HCT116 (cell line): ENCODE data around the gene TMEM247. TPM values are rescaled to one million over a fixed set of nuclear protein-coding genes. Genes with fewer than 3 reads are reported as not detected.

Source experiments
- ATAC-seq: fragments of 200-7000 bp; cut with Tn5 transposase; 2 replicates; pipeline ENCODE4 v1.9.1; 2020; ENCODE audit warnings: mild to moderate bottlenecking, moderate library complexity
- BruUV-seq: library from RNA; stranded (reverse); fragments of 400-500 nt; replicated peaks from 2 replicates; lab custom pipeline; 2021; lab: Mats Ljungman, UMichigan
- CTCF ChIA-PET: fragments of 300-600 bp; sonication (Branson Sonifier 250); formaldehyde crosslinking; loops from one replicate; lab custom pipeline; 2021; ENCODE audit warnings: antibody characterized with exemption; lab: Charles Lee
- POLR2A ChIA-PET: fragments of 300-600, 350-600 bp; sonication (Branson Sonifier 250); formaldehyde crosslinking; loops from one replicate; lab custom pipeline; 2021; ENCODE audit warnings: antibody characterized with exemption; lab: Charles Lee
- RAD21 ChIA-PET, 2 experiments: fragments of 300-600 bp; sonication (Branson Sonifier 250); formaldehyde crosslinking; loops; one replicate each; lab custom pipeline; 2023; ENCODE audit warnings: low total read pairs in 2 of 2; ENCODE audit not compliant: uncharacterized antibody in 2 of 2, unreplicated experiment in 2 of 2, low non-redundant PET in 1 of 2; lab: Charles Lee
- DNase-seq: peaks from one replicate; pipeline ENCODE4 v3.0.0-alpha.2; 2010; ENCODE audit warnings: low read depth, low spot score
- H2AFZ ChIP-seq: fragments of 200-600 bp; shearing (Covaris generic), sonication (generic); 2 replicates; pipeline ENCODE4 v1.6.1; 2017; ENCODE audit warnings: low read depth, mixed run types, mixed read lengths, antibody characterized with exemption, low read length; ENCODE audit not compliant: poor library complexity, severe bottlenecking
- H3K27ac ChIP-seq: 2 replicates; pipeline ENCODE4 v1.5.1; 2012; ENCODE audit warnings: low read depth, low read length
- H3K27me3 ChIP-seq: fragments of 200-600 bp; sonication (generic); 2 replicates; pipeline ENCODE4 v1.6.1; 2016; ENCODE audit warnings: mixed run types, low read length, mixed read lengths; ENCODE audit not compliant: insufficient read depth
- H3K36me3 ChIP-seq, 2 experiments: fragments of 200-500 bp in 1 of 2; fragments of 200-600 bp in 1 of 2; sonication (Bioruptor generic) in 1 of 2; sonication (generic) in 1 of 2; 2 replicates each; pipeline versions ENCODE4 v1.5.1 to v1.6.1; 2014 to 2016; ENCODE audit warnings: low read length in 2 of 2, inconsistent platforms in 1 of 2, mixed read lengths in 1 of 2, mixed run types in 1 of 2; ENCODE audit not compliant: insufficient read depth in 2 of 2, control insufficient read depth in 1 of 2
- H3K4me1 ChIP-seq, 2 experiments: fragments of 200-600 bp in 1 of 2; sonication (generic) in 1 of 2; 2 replicates each; pipeline versions ENCODE4 v1.5.1 to v1.6.1; 2012 to 2017; ENCODE audit warnings: low read length in 2 of 2, inconsistent platforms in 1 of 2, mild to moderate bottlenecking in 1 of 2, mixed read lengths in 1 of 2, mixed run types in 1 of 2, moderate library complexity in 1 of 2; ENCODE audit not compliant: insufficient read depth in 2 of 2, control insufficient read depth in 1 of 2
- H3K4me2 ChIP-seq: fragments of 200-600 bp; sonication (generic); 2 replicates; pipeline ENCODE4 v1.6.1; 2017; ENCODE audit warnings: mixed run types, low read length, mixed read lengths
- H3K4me3 ChIP-seq, 2 experiments: fragments of 200-600 bp in 1 of 2; sonication (generic) in 1 of 2; replicated peaks in 1 of 2; 2 replicates each; pipeline ENCODE4 v1.5.1; 2011 to 2016; ENCODE audit warnings: low read length in 2 of 2, control low read depth in 1 of 2, low read depth in 1 of 2, mild to moderate bottlenecking in 1 of 2, mixed read lengths in 1 of 2, mixed run types in 1 of 2
- H3K79me2 ChIP-seq: fragments of 200-600 bp; sonication (generic); 2 replicates; pipeline ENCODE4 v1.6.1; 2017; ENCODE audit warnings: mild to moderate bottlenecking, mixed run types, low read length, moderate library complexity, mixed read lengths; ENCODE audit not compliant: insufficient read depth
- H3K9ac ChIP-seq: fragments of 200-600 bp; sonication (generic); 2 replicates; pipeline ENCODE4 v1.6.1; 2016; ENCODE audit warnings: low read length, mixed read lengths
- H3K9me2 ChIP-seq: fragments of 200-600 bp; sonication (generic), shearing (Covaris generic); 2 replicates; pipeline ENCODE4 v1.6.1; 2017; ENCODE audit warnings: mixed run types, mild to moderate bottlenecking, moderate library complexity; ENCODE audit not compliant: insufficient read depth
- H3K9me3 ChIP-seq, 2 experiments: fragments of 200-500 bp in 1 of 2; fragments of 200-600 bp in 1 of 2; sonication (Bioruptor generic) in 1 of 2; sonication (generic) in 1 of 2; 2 replicates each; pipeline ENCODE4 v1.6.1; 2014 to 2017; ENCODE audit warnings: low read length in 2 of 2, mixed read lengths in 2 of 2, inconsistent platforms in 1 of 2, low read depth in 1 of 2, mild to moderate bottlenecking in 1 of 2, mixed run types in 1 of 2, moderate library complexity in 1 of 2; ENCODE audit not compliant: control insufficient read depth in 1 of 2, insufficient read depth in 1 of 2
- H4K20me1 ChIP-seq: fragments of 200-600 bp; sonication (generic), shearing (Covaris generic); 2 replicates; pipeline ENCODE4 v1.6.1; 2017; ENCODE audit warnings: mixed run types, mild to moderate bottlenecking, moderate library complexity; ENCODE audit not compliant: insufficient read depth
- CBX3 ChIP-seq: IDR thresholded peaks from 2 replicates; pipeline ENCODE4 v1.6.1; 2012; ENCODE audit warnings: low read depth
- CTCF ChIP-seq, 3 experiments: fragments of 200-600 bp in 1 of 3; sonication (generic) in 1 of 3; IDR thresholded peaks in 2 of 3; conservative IDR thresholded peaks in 1 of 3; 2 replicates each; pipeline ENCODE4 v1.5.1; 2012 to 2017; ENCODE audit warnings: low read depth in 2 of 3, low read length in 2 of 3, antibody characterized with exemption in 1 of 3, borderline replicate concordance in 1 of 3, control low read depth in 1 of 3, mild to moderate bottlenecking in 1 of 3, mixed read lengths in 1 of 3, mixed run types in 1 of 3, moderate library complexity in 1 of 3; ENCODE audit not compliant: insufficient read depth in 1 of 3
- EGR1 ChIP-seq: IDR thresholded peaks from 2 replicates; pipeline ENCODE4 v1.6.1; 2012; ENCODE audit warnings: low read depth
- ELF1 ChIP-seq: IDR thresholded peaks from 2 replicates; pipeline ENCODE4 v1.6.1; 2012; ENCODE audit warnings: low read depth, borderline replicate concordance
- EZH2 ChIP-seq: fragments of 200-600 bp; sonication (generic); IDR thresholded peaks from 2 replicates; pipeline ENCODE4 v1.6.1; 2017; ENCODE audit warnings: antibody characterized with exemption, mixed run types
- EZH2phosphoT487 ChIP-seq: fragments of 200-600 bp; IDR thresholded peaks from 2 replicates; pipeline ENCODE4 v1.6.1; 2018; ENCODE audit warnings: antibody characterized with exemption, borderline replicate concordance
- FOSL1 ChIP-seq: IDR thresholded peaks from 2 replicates; pipeline ENCODE4 v1.6.1; 2012; ENCODE audit warnings: low read depth
- JUND ChIP-seq: IDR thresholded peaks from 2 replicates; pipeline ENCODE4 v1.6.1; 2012
- POLR2A ChIP-seq: IDR thresholded peaks from 2 replicates; pipeline ENCODE4 v1.7.0; 2011; ENCODE audit warnings: borderline replicate concordance; ENCODE audit not compliant: insufficient read depth, insufficient read length; ENCODE audit errors: extremely low read depth
- REST ChIP-seq: IDR thresholded peaks from 2 replicates; pipeline ENCODE4 v1.6.1; 2012; ENCODE audit warnings: low read depth
- SIN3A ChIP-seq: IDR thresholded peaks from 2 replicates; pipeline ENCODE4 v1.6.1; 2012; ENCODE audit warnings: low read depth
- SP1 ChIP-seq: IDR thresholded peaks from 2 replicates; pipeline ENCODE4 v1.6.1; 2012; ENCODE audit warnings: low read depth
- SRF ChIP-seq: IDR thresholded peaks from 2 replicates; pipeline ENCODE4 v1.6.1; 2012; ENCODE audit warnings: low read depth
- ZBTB33 ChIP-seq: IDR thresholded peaks from 2 replicates; pipeline ENCODE4 v1.6.1; 2011; ENCODE audit warnings: mild to moderate bottlenecking, low read length, moderate library complexity; ENCODE audit not compliant: insufficient replicate concordance; ENCODE audit errors: extremely low read depth
- ZFX ChIP-seq: fragments of 450-650 bp; IDR thresholded peaks from 2 replicates; pipeline ENCODE4 v1.6.1; 2017
- ZNF274 ChIP-seq: fragments of 200-500 bp; sonication (Bioruptor generic); IDR thresholded peaks from 2 replicates; pipeline ENCODE4 v1.6.1; 2014; ENCODE audit warnings: mild to moderate bottlenecking, low read depth, low read length, inconsistent platforms
- intact Hi-C: fragments of 100-400 bp; cut with micrococcal nuclease; formaldehyde crosslinking; loops from 2 replicates; pipeline ENCODE4 v1.10.0; 2022
- total RNA-seq: library from RNA; stranded (reverse); gene quantifications from one replicate; pipeline ENCODE4 v1.2.1, GENCODE V29; 2021; ENCODE audit not compliant: unreplicated experiment

The TMEM247 gene
- total RNA-seq, 1 experiment from 2014 or later: not detected

GRCh38 chr2:46462936-46463335 is 16.4 kb upstream of the TMEM247 start:
- CTCF ChIA-PET: no interaction called here
- Histone ChIP-seq H3K9me2 (no peaks in the 10 kb centered on the region), H3K27ac (no peak overlapping the region), H3K79me2 (no peaks in the 10 kb centered on the region), H4K20me1 (no peaks in the 10 kb centered on the region), H3K4me1 (no peaks in the 10 kb centered on the region), H3K9me3 (no peaks in the 10 kb centered on the region), H2AFZ (no peak overlapping the region), H3K4me2 (no peak overlapping the region), H3K9ac (no peak overlapping the region), H3K4me3 (no peak overlapping the region), H3K36me3 (no peaks in the 10 kb centered on the region), H3K27me3 (no peaks in the 10 kb centered on the region)
- DNase-seq (no peak), ATAC-seq (no peak)
- POLR2A ChIA-PET: no interaction called here
- RAD21 ChIA-PET: no interaction called here
- TF ChIP-seq EZH2phosphoT487 (no peak), REST (no peak), JUND (no peak), FOSL1 (no peak), CBX3 (no peak), SIN3A (no peak), SRF (no peak), SP1 (no peak), ZNF274 (no peak), ZFX (no peak), EZH2 (no peak), POLR2A (no peak), ELF1 (no peak), EGR1 (no peak), ZBTB33 (no peak), CTCF (IDR thresholded peaks at IDR 0.05 in 2 of 3, conservative IDR thresholded peaks at IDR 0.05 in 1 of 3; ENCODE audit: borderline replicate concordance in 1 of 3, insufficient read depth in 1 of 3, low read depth in 2 of 3, low read length in 2 of 3) (no peak)
- BruUV-seq: no TSS peak
- intact Hi-C loops: no loop called here
